MCF 10A (cell line): ENCODE measurements around the gene MTFR1L. TPM values are rescaled to one million over a fixed set of nuclear protein-coding genes. Genes with fewer than 3 reads are reported as not detected.

ENCODE experiments used
- BruUV-seq: library from RNA; stranded (reverse); fragments of 400-500 nt; replicated peaks from 2 replicates; lab custom pipeline; 2021; lab: Mats Ljungman, UMichigan
- CTCF ChIA-PET: fragments of 300-600 bp; sonication (Branson Sonifier 250); formaldehyde crosslinking; extraction: SDS; loops from one replicate; lab custom pipeline; 2021; ENCODE audit warnings: antibody characterized with exemption, inconsistent platforms; lab: Yijun Ruan, JAX
- POLR2A ChIA-PET: fragments of 300-600, 350-650 bp; sonication (Branson Sonifier 250); formaldehyde crosslinking; extraction: SDS; loops from one replicate; lab custom pipeline; 2020; ENCODE audit warnings: antibody characterized with exemption, inconsistent platforms; lab: Yijun Ruan, JAX
- DNase-seq: peaks from one replicate; pipeline ENCODE4 v3.0.0-alpha.2; 2018; ENCODE audit not compliant: unreplicated experiment
- H3K27ac Mint-ChIP-seq: one replicate; pipeline ENCODE4 v1.8.0; 2022; ENCODE audit warnings: mild to moderate bottlenecking, low read depth, mixed read lengths; ENCODE audit not compliant: unreplicated experiment
- H3K27me3 Mint-ChIP-seq: one replicate; pipeline ENCODE4 v1.8.0; 2022; ENCODE audit warnings: mixed read lengths; ENCODE audit not compliant: insufficient read depth, unreplicated experiment
- H3K36me3 Mint-ChIP-seq: one replicate; pipeline ENCODE4 v1.8.0; 2022; ENCODE audit warnings: mild to moderate bottlenecking, moderate library complexity, mixed read lengths; ENCODE audit not compliant: insufficient read depth, unreplicated experiment
- H3K4me1 Mint-ChIP-seq: one replicate; pipeline ENCODE4 v1.8.0; 2022; ENCODE audit warnings: mixed read lengths; ENCODE audit not compliant: insufficient read depth, unreplicated experiment
- H3K4me3 Mint-ChIP-seq: one replicate; pipeline ENCODE4 v1.8.0; 2022; ENCODE audit warnings: mild to moderate bottlenecking, moderate library complexity, mixed read lengths; ENCODE audit not compliant: unreplicated experiment
- H3K9me3 Mint-ChIP-seq: one replicate; pipeline ENCODE4 v1.8.0; 2022; ENCODE audit warnings: mixed read lengths; ENCODE audit not compliant: unreplicated experiment
- CTCF ChIP-seq: fragments of 200-600 bp; IDR thresholded peaks from one replicate; pipeline ENCODE4 v1.8.0; 2022; ENCODE audit warnings: antibody characterized with exemption, mild to moderate bottlenecking; ENCODE audit not compliant: unreplicated experiment
- intact Hi-C: fragments of 100-400 bp; cut with micrococcal nuclease; formaldehyde crosslinking; loops from 2 replicates; pipeline ENCODE4 v1.14.1; 2022
- total RNA-seq: library from RNA; stranded (reverse); gene quantifications from 2 replicates; pipeline ENCODE4 v1.2.3, GENCODE V29; 2022

MTFR1L gene
- total RNA-seq, 1 experiment from 2014 or later, result 39.3 TPM

DNA sequence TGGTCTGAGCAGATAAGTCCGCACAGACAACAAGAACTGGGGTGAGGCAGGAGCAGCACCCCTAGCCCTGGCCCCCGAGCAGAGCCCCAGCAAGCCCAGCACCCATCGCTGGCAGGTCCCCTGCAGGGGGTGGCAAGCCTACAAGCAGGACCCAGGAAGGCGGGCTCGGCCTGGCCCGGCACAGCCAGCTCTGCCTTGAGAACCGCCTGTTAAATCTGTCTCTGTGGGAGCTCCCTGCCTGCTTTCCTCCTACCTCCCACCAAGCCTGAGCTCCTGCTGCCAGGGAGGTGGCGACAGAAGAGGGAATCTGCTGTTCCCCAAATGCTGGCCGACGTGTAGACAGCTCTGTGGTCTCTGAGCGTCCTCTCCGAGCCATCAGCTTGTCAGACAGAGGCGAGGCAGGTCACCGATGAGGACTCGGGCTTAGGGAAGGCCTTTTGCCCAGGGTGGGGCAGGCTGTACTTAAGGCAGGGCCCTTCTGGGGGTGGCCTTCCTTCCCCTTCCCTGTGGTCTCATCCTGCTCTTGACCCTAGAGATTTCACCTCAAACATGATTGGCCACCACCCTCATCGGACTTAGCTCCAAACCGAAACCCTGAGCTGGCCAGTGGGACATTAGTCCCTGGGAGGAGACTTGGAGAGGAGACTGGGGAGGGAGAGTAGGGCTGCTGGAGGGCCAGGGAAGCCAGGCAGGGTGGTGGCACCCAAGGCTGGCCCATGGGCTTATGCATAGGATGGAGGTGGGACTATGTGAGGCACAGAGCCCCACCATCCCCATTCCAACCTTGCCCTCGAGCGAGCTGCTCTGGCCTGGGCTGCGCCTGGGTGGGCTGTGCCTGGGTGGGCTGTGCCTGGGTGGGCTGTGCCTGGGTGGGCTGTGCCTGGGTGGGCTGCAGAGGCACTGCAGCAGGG, 12.0 kb upstream of the MTFR1L start:
- ChIA-PET CTCF (interaction anchor here (0.6 to 1.3 kb wide), 5 partner anchors 199 to 554 kb away, joined by 3 to 9 read pairs (median 3); no protein-coding TSS in a partner anchor), POLR2A (interaction anchor here (0.7 to 1.7 kb wide), 3 partner anchors 10 to 228 kb away, joined by 3 to 7 read pairs (median 4); partner anchors contain the start of gene MTFR1L)
- no peak for DNase-seq
- H3K4me3 Mint-ChIP-seq, result no peak overlapping the region
- peaks cover 8% of the 10 kb centered on the region for H3K4me1 Mint-ChIP-seq
- no TSS peak for BruUV-seq
- no peak overlapping the region for H3K27ac Mint-ChIP-seq
- H3K9me3 Mint-ChIP-seq, result no peaks in the 10 kb centered on the region
- TF ChIP-seq CTCF, result no peak
- no peaks in the 10 kb centered on the region for H3K36me3 Mint-ChIP-seq
- intact Hi-C loops, result no loop called here
- no peaks in the 10 kb centered on the region for H3K27me3 Mint-ChIP-seq

GRCh38 chr1:25808481-25809244, 11.1 kb upstream of the MTFR1L start:
- Mint-ChIP-seq H3K4me3 (no peak overlapping the region), H3K36me3 (peaks cover 4% of the 10 kb centered on the region), H3K27me3 (no peaks in the 10 kb centered on the region), H3K4me1 (peaks cover 8% of the 10 kb centered on the region), H3K9me3 (no peaks in the 10 kb centered on the region), H3K27ac (no peak overlapping the region)
- no TSS peak for BruUV-seq
- ChIA-PET CTCF (interaction anchor here (0.5 to 2.2 kb wide), 8 partner anchors 9 to 987 kb away, joined by 3 to 9 read pairs (median 3); partner anchors contain the start of genes PAFAH2 and SELENON), POLR2A (interaction anchor here (1.0 to 1.7 kb wide), 3 partner anchors 11 to 569 kb away, joined by 3 to 7 read pairs (median 3); partner anchors contain the start of gene MTFR1L)
- DNase-seq, result no peak
- intact Hi-C loops, result no loop called here
- TF ChIP-seq CTCF, result no peak

DNA sequence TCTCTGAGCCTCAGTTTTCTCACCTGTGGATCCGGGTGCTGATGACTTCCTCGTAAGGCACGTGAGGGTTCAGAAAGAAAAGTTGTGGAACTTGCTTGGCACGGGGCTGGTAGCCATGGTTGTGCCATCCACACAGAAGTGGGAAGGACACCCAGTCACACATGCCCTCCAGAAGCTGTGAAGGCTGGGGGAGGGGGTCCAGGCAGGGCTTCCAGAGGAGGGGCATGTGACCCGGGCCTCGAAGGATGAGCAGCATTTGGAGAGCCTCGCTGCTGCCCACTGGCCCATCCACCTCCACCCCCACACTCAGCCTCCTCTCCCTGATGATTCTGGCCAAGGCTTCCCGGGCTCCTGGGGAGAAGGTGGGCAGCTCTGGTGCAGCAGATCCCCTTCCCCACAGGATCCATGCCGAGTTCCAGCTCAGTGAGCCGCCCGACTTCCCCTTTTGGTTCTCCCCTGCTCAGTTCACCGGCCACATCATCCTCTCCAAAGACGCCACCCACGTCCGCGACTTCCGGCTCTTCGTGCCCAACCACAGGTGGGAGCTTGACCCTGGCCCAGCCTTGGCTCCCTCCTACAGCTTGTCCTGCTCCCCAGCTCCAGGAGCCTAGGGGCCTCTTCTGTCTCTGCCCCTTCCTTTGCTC, 10.3 kb upstream of the MTFR1L start:
- intact Hi-C loops, result no loop called here
- no peaks in the 10 kb centered on the region for H3K9me3 Mint-ChIP-seq
- no peaks in the 10 kb centered on the region for H3K27me3 Mint-ChIP-seq
- H3K36me3 Mint-ChIP-seq, result peaks cover 8% of the 10 kb centered on the region
- H3K4me1 Mint-ChIP-seq, result peaks cover 8% of the 10 kb centered on the region
- ChIA-PET POLR2A (interaction anchor here (0.5 to 1.7 kb wide), 6 partner anchors 10 to 736 kb away, joined by 3 to 6 read pairs (median 3); partner anchors contain the start of gene MTFR1L), CTCF (interaction anchor here (0.5 to 2.2 kb wide), 14 partner anchors 9 to 1003 kb away, joined by 3 to 10 read pairs (median 3); partner anchors contain the start of genes PAFAH2 and SELENON)
- BruUV-seq, result no TSS peak
- no peak overlapping the region for H3K27ac Mint-ChIP-seq
- no peak for DNase-seq
- H3K4me3 Mint-ChIP-seq, result no peak overlapping the region
- TF ChIP-seq CTCF, result no peak
